ENCODE data around the gene NATD1.
"Not testable (repeated sequence)": the region's sequence is repeated elsewhere in the genome, so short reads cannot be mapped to it uniquely, and the experiment has no call there.

The NATD1 gene

GRCh38 chr17:21214015-21214776, 39.0 kb downstream of the NATD1 start, which contains the start of gene TMEM11:
Gene TMEM11, minus strand, starts transcription at chr17:21214161. Its CDS starts 9 bp downstream, at chr17:21214152.
- DNase-seq: peak; percentile 91

GRCh38 chr17:21213638-21214014, 39.6 kb downstream of the NATD1 start:
- no peak for DNase-seq

GRCh38 chr17:21212826-21213637, 40.2 kb downstream of the NATD1 start:
- no peak for DNase-seq

GRCh38 chr17:21211825-21212479, 41.3 kb downstream of the NATD1 start:
- DNase-seq: no peak

GRCh38 chr17:21210411-21211076, 42.7 kb downstream of the NATD1 start:
- no peak for DNase-seq

GRCh38 chr17:21209511-21210175, 43.6 kb downstream of the NATD1 start:
- DNase-seq: no peak

GRCh38 chr17:21208352-21208751, 44.9 kb downstream of the NATD1 start:
- no peak for DNase-seq

GRCh38 chr17:21204935-21205334, 48.3 kb downstream of the NATD1 start:
- DNase-seq: no peak

GRCh38 chr17:21202512-21202911, 50.7 kb downstream of the NATD1 start:
- DNase-seq: no peak

- DNase-seq: no peak
These were observed 51.3 kb downstream of the NATD1 start for GRCh38 chr17:21201874-21202273.

- no peak for DNase-seq
These were observed 52.0 kb downstream of the NATD1 start for GRCh38 chr17:21201298-21201595.

- DNase-seq: no peak
These were observed 52.5 kb downstream of the NATD1 start for GRCh38 chr17:21200590-21201297.

- no peak for DNase-seq
These were observed 53.4 kb downstream of the NATD1 start for GRCh38 chr17:21199856-21200255.

- no peak for DNase-seq
These were observed 53.9 kb downstream of the NATD1 start for GRCh38 chr17:21199311-21199710.

- no peak for DNase-seq
These were observed 54.8 kb downstream of the NATD1 start for GRCh38 chr17:21198411-21198810.

- DNase-seq: no peak
These were observed 57.1 kb downstream of the NATD1 start for GRCh38 chr17:21196126-21196525.

- DNase-seq: no peak
These were observed 58.5 kb downstream of the NATD1 start for GRCh38 chr17:21194703-21195102.

- no peak for DNase-seq
These were observed 59.0 kb downstream of the NATD1 start for GRCh38 chr17:21194226-21194625.

GRCh38 chr17:21193031-21193430, 60.2 kb downstream of the NATD1 start:
- no peak for DNase-seq

- DNase-seq: not testable (repeated sequence)
These were observed 60.8 kb downstream of the NATD1 start for GRCh38 chr17:21192414-21192813.

GRCh38 chr17:21191698-21192097, 61.5 kb downstream of the NATD1 start:
- DNase-seq: no peak

GRCh38 chr17:21190078-21190477, 63.1 kb downstream of the NATD1 start:
- DNase-seq: no peak
